Lower leg skin (tissue), 4 donors: ENCODE results near the gene CLASP1. TPM values are rescaled to one million over a fixed set of nuclear protein-coding genes. Genes with fewer than 3 reads are reported as not detected.
"Not testable (repeated sequence)": the region's sequence is repeated elsewhere in the genome, so short reads cannot be mapped to it uniquely, and the experiment has no call there.

Experiments
- DNase-seq, 2 donors: peaks; one replicate each; pipeline ENCODE4 v3.0.0-alpha.2; 2019; ENCODE audit warnings: low spot score in 2 of 2
- H3K4me3 ChIP-seq: fragments of 200-600 bp; sonication (generic); 2 replicates; pipeline ENCODE4 v1.5.1; 2017; ENCODE audit warnings: mild to moderate bottlenecking, low read depth; ENCODE audit not compliant: poor library complexity, severe bottlenecking
- POLR2A ChIP-seq, 2 donors: fragments of 450-650 bp; IDR thresholded peaks; one replicate each; pipeline ENCODE4 v1.6.1; 2016 to 2017; ENCODE audit warnings: antibody characterized with exemption in 2 of 2, mild to moderate bottlenecking in 1 of 2, moderate library complexity in 1 of 2
- WGBS, 2 donors: methylation state at CpG; one replicate each; pipeline ENCODE4 v1.1.5; 2018; 5-methylcytosine and 5-hydroxymethylcytosine counted together
- intact Hi-C: fragments of 100-400 bp; cut with DNase I; formaldehyde crosslinking; loops from one replicate; pipeline ENCODE4 v1.15.0; 2023; ENCODE audit warnings: low total_unique reads
- total RNA-seq, 4 donors: library from RNA; depleted of rRNA; stranded (reverse); fragments of >200 nt; gene quantifications; one replicate each; pipeline ENCODE4 v1.1.0, GENCODE V29; 2016
- TF ChIP-seq, protein P1 (sequence below), 3 donors: fragments of 450-650 bp; IDR thresholded peaks; one replicate each; pipeline ENCODE4 v1.5.1; 2016; ENCODE audit warnings: antibody characterized with exemption in 3 of 3, mild to moderate bottlenecking in 3 of 3, moderate library complexity in 2 of 3

The CLASP1 gene
- total RNA-seq, 4 donors from 2014 or later: 56.8 to 88.4 (median 69.0) TPM

DNA sequence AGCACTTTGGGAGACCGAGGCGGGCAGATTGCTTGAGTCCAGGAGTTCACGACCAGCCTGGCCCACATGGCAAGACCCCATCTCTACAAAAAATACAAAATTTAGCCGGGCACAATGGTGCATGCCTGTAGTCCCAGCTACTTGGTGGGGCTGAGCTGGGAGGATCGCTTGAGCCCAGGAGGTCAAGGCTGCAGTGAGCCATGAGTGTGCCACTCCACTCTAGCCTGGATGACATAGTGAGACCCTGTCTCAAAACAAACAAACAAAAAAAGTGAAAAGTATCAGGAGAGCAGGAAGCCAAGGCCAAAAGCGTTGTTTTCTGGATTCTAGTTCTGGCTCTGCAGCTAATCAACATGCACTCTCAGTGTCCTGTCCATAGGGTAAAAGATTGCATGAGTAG lies 10.7 kb upstream of the CLASP1 start:
- intact Hi-C loops: loop anchor here (5.0 kb wide), 1 partner anchor 1327 kb away; no protein-coding TSS in a partner anchor
- no peak for DNase-seq
- no peak overlapping the region for H3K4me3 ChIP-seq
- TF ChIP-seq, protein P1, sequence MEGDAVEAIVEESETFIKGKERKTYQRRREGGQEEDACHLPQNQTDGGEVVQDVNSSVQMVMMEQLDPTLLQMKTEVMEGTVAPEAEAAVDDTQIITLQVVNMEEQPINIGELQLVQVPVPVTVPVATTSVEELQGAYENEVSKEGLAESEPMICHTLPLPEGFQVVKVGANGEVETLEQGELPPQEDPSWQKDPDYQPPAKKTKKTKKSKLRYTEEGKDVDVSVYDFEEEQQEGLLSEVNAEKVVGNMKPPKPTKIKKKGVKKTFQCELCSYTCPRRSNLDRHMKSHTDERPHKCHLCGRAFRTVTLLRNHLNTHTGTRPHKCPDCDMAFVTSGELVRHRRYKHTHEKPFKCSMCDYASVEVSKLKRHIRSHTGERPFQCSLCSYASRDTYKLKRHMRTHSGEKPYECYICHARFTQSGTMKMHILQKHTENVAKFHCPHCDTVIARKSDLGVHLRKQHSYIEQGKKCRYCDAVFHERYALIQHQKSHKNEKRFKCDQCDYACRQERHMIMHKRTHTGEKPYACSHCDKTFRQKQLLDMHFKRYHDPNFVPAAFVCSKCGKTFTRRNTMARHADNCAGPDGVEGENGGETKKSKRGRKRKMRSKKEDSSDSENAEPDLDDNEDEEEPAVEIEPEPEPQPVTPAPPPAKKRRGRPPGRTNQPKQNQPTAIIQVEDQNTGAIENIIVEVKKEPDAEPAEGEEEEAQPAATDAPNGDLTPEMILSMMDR (IDR thresholded peaks at IDR 0.05): no peak
- TF ChIP-seq POLR2A (IDR thresholded peaks at IDR 0.05): no peak
- 89 to 96% methylated on average over 6 of the region's 6 CpGs for WGBS, 2 donors

GRCh38 chr2:121658393-121658792 lies 9.1 kb upstream of the CLASP1 start:
- intact Hi-C loops: not testable (repeated sequence)

GRCh38 chr2:121653035-121653434 lies 3.8 kb upstream of the CLASP1 start:
- H3K4me3 ChIP-seq: no peak overlapping the region
- intact Hi-C loops: no loop called here
- TF ChIP-seq, protein P1 (IDR thresholded peaks at IDR 0.05): no peak
- TF ChIP-seq POLR2A (IDR thresholded peaks at IDR 0.05): no peak
- WGBS, 2 donors: 83 to 94% methylated on average over 1 of the region's 1 CpG
- no peak for DNase-seq

More at GRCh38 chr2:121658393-121658792, 9.1 kb upstream of the CLASP1 start:
- not testable (repeated sequence) for H3K4me3 ChIP-seq, DNase-seq
- WGBS, 2 donors: 72 to 75% methylated on average over 1 of the region's 1 CpG

DNA sequence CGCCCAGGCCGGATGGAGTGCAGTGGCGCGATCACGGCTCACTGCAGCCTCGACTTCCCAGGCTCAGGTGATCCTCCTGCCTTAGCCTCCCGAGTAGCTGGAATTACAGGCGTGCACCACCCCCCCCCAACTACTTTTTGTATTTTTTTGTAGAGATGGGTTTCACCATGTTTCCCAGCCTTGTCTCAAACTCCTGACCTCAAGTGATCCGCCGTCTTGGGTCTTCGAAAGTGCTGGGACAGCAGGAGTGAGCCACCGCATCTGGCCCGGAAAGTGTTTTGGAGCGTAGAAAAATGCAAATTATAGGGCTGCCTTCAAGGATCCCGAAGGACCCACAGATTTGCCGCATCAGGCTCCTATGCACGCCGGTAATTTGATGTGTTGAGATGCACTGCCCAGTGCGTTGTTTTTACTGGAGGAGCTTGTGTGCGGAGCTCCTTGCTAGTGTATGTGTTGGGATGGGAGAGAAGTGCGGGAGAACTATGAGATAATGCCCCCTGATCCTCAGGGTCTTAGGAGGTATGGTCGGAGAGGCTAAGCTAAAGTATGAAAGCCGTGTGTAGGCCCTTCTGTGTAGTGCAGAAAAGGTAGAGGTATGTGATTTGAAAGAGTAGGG lies 1.2 kb upstream of the CLASP1 start:
- TF ChIP-seq POLR2A (IDR thresholded peaks at IDR 0.05): no peak
- TF ChIP-seq, protein P1 (IDR thresholded peaks at IDR 0.05): no peak
- intact Hi-C loops: no loop called here
- DNase-seq: no peak
- peak overlapping the region; percentile 72 for H3K4me3 ChIP-seq
- WGBS, 2 donors: 1% methylated on average over 23 of the region's 23 CpGs

- 0% methylated on average over 45 of the region's 45 CpGs for WGBS, 2 donors
- no peak for TF ChIP-seq POLR2A (IDR thresholded peaks at IDR 0.05)
- H3K4me3 ChIP-seq: peak overlapping the region; percentile 72
- DNase-seq: peak; percentile 96 to 99
- intact Hi-C loops: no loop called here
Measured at GRCh38 chr2:121649596-121650314, 493 bp upstream of the CLASP1 start.

DNA sequence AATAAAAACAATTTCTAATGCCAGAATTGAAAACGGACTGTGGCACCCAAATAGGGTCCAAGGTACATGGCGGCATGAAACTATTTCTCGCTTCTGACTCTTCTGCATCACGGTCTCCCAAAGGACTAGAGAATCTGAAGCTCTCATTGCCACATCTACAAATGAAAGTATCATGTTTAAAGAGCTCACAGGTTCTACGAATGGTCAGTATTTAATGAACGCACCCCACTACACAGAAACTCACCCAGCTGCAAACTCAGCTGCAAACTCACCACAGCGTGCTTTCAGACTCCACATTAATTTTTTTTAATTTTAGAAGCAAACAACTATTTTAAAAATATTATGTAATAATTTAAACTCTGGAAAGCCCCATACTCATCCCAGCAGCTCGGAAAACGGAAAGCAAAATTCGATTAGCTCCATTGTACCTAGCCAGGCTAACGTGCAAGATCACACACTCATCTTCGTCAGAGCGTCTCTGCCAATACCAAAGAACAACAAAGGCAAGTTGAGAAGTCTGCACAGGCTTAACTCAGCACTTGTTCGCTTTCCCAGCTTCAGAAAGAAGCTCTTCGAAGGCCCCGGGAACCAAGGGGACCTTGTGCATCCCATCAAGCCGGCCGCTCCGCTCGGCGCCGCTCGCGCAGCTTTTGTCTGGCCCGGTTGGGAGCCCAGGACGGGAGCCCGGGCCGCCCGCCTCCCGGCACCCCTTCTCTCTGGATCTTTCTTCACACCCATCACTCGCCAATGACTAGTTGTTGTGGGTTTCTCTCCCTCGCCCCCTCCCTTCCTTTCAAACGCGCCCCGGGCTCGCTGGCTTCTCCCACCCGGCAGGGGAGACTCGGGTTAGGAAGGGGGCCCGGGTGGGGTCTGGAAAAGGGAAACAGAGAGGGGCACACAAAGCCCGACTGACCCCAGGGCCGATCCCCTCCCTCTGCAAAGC lies 785 bp downstream of the CLASP1 start:
- peak; percentile 54 to 91 for DNase-seq
- 1 to 2% methylated on average over 41 of the region's 41 CpGs for WGBS, 2 donors
- H3K4me3 ChIP-seq: peak overlapping the region; percentile 96
- intact Hi-C loops: no loop called here
- TF ChIP-seq, protein P1 (IDR thresholded peaks at IDR 0.05): no peak
- no peak for TF ChIP-seq POLR2A (IDR thresholded peaks at IDR 0.05)
